Mesenchymal stem cell (in vitro differentiated cells and primary cell): ENCODE measurements around the gene LRP11.

Experiments
- DNase-seq: peaks from one replicate; pipeline ENCODE4 v3.0.0-alpha.2; 2013
- H2AFZ ChIP-seq: one replicate; pipeline ENCODE4 v1.6.1; 2013; ENCODE audit warnings: low read depth, mild to moderate bottlenecking, control low read depth, inconsistent platforms, low read length, moderate library complexity
- H2AK5ac ChIP-seq: 2 replicates; pipeline ENCODE4 v1.6.1; 2013; ENCODE audit warnings: low read length, moderate library complexity, mild to moderate bottlenecking, inconsistent platforms; ENCODE audit not compliant: severe bottlenecking
- H2BK120ac ChIP-seq: one replicate; pipeline ENCODE4 v1.6.1; 2013; ENCODE audit warnings: low read depth, mild to moderate bottlenecking, inconsistent platforms, low read length, moderate library complexity
- H2BK12ac ChIP-seq, 2 experiments: one replicate each; pipeline ENCODE4 v1.6.1; 2013; ENCODE audit warnings: inconsistent platforms in 2 of 2, low read length in 2 of 2, mild to moderate bottlenecking in 2 of 2, moderate library complexity in 2 of 2, control low read depth in 1 of 2
- H2BK15ac ChIP-seq: one replicate; pipeline ENCODE4 v1.6.1; 2013; ENCODE audit warnings: mild to moderate bottlenecking, low read depth, inconsistent platforms; ENCODE audit not compliant: poor library complexity, severe bottlenecking
- H2BK5ac ChIP-seq: 2 replicates; pipeline ENCODE4 v1.6.1; 2013; ENCODE audit warnings: low read depth, mild to moderate bottlenecking, low read length, control low read depth, inconsistent platforms; ENCODE audit not compliant: poor library complexity, severe bottlenecking
- H3K14ac ChIP-seq, 2 experiments: one replicate each; pipeline ENCODE4 v1.6.1; 2013; ENCODE audit warnings: inconsistent platforms in 2 of 2, low read length in 2 of 2, control low read depth in 1 of 2, mild to moderate bottlenecking in 1 of 2, moderate library complexity in 1 of 2
- H3K18ac ChIP-seq, 2 experiments: one replicate each; pipeline ENCODE4 v1.6.1; 2013; ENCODE audit warnings: inconsistent platforms in 2 of 2, low read length in 2 of 2, control low read depth in 1 of 2, low read depth in 1 of 2, mild to moderate bottlenecking in 1 of 2
- H3K23ac ChIP-seq, 2 experiments: one replicate each; pipeline ENCODE4 v1.6.1; 2013; ENCODE audit warnings: inconsistent platforms in 2 of 2, low read length in 2 of 2, mild to moderate bottlenecking in 2 of 2, moderate library complexity in 2 of 2, control low read depth in 1 of 2
- H3K27ac ChIP-seq: 2 replicates; pipeline ENCODE4 v1.5.1; 2013; ENCODE audit warnings: mild to moderate bottlenecking, moderate library complexity, low read length, control low read depth, inconsistent platforms; ENCODE audit not compliant: poor library complexity, severe bottlenecking
- H3K27me3 ChIP-seq, 2 experiments: 2 replicates each; pipeline versions ENCODE4 v1.6.1 to v1.7.0; 2013; ENCODE audit warnings: low read length in 2 of 2, mild to moderate bottlenecking in 2 of 2, moderate library complexity in 2 of 2, control low read depth in 1 of 2, inconsistent platforms in 1 of 2; ENCODE audit not compliant: control insufficient read depth in 1 of 2, insufficient read depth in 1 of 2
- H3K36me3 ChIP-seq, 2 experiments: 2 replicates each; pipeline versions ENCODE4 v1.6.1 to v1.7.0; 2013; ENCODE audit warnings: low read length in 2 of 2, control low read depth in 1 of 2, inconsistent platforms in 1 of 2, low read depth in 1 of 2, mild to moderate bottlenecking in 1 of 2; ENCODE audit not compliant: insufficient read depth in 2 of 2, control insufficient read depth in 1 of 2
- H3K4ac ChIP-seq, 2 experiments: one replicate each; pipeline ENCODE4 v1.6.1; 2013; ENCODE audit warnings: inconsistent platforms in 2 of 2, low read length in 2 of 2, mild to moderate bottlenecking in 2 of 2, moderate library complexity in 2 of 2, control low read depth in 1 of 2, low read depth in 1 of 2
- H3K4me1 ChIP-seq: 2 replicates; pipeline ENCODE4 v1.6.1; 2013; ENCODE audit warnings: low read depth, low read length, control low read depth; ENCODE audit not compliant: control insufficient read depth, insufficient read depth
- H3K4me2 ChIP-seq: 2 replicates; pipeline ENCODE4 v1.6.1; 2013; ENCODE audit warnings: low read length, mild to moderate bottlenecking, inconsistent platforms; ENCODE audit not compliant: poor library complexity, severe bottlenecking
- H3K4me3 ChIP-seq, 2 experiments: 2 replicates each; pipeline versions ENCODE4 v1.5.1 to v1.7.0; 2013; ENCODE audit warnings: low read length in 2 of 2, mild to moderate bottlenecking in 2 of 2, control low read depth in 1 of 2, low read depth in 1 of 2; ENCODE audit not compliant: insufficient read depth in 1 of 2
- H3K79me1 ChIP-seq: replicated peaks from 2 replicates; pipeline ENCODE4 v1.6.1; 2013; ENCODE audit warnings: mild to moderate bottlenecking, control low read depth, low read length, inconsistent platforms; ENCODE audit not compliant: poor library complexity, severe bottlenecking
- H3K9ac ChIP-seq: 2 replicates; pipeline ENCODE4 v1.7.0; 2013; ENCODE audit warnings: mild to moderate bottlenecking, low read length, moderate library complexity
- H3K9me3 ChIP-seq: 2 replicates; pipeline ENCODE4 v1.7.0; 2013; ENCODE audit warnings: mild to moderate bottlenecking, low read length; ENCODE audit not compliant: control insufficient read depth
- H4K8ac ChIP-seq: one replicate; pipeline ENCODE4 v1.6.1; 2013; ENCODE audit warnings: inconsistent platforms, mild to moderate bottlenecking, low read length, moderate library complexity
- H4K91ac ChIP-seq: one replicate; pipeline ENCODE4 v1.6.1; 2013; ENCODE audit warnings: mild to moderate bottlenecking, low read length, inconsistent platforms
- WGBS: methylation state at CpG from one replicate; pipeline ENCODE4 v1.1.7; 2013; ENCODE audit warnings: mixed read lengths; 5-methylcytosine and 5-hydroxymethylcytosine counted together

Gene LRP11

DNA sequence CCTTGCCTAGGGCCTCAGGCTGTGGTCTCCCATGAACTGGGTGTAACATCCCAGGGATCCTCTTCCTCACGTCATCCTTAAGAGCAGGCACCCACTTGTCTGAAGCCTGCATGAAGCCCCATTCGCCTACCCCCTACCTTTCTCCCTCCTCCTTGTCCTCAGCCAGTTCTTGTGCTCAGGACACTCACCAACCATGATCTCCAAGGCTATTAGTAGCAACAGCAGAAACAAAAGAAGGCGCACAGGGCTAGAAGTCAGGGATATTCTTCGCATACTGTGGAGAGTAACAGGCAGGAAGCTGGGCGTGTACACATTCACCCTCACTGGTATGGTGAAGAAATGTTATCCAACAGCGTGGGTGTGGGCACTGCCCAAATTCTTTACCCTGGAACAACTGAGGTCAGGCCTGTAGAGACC lies 26.5 kb upstream of the LRP11 start:
- no peaks in the 10 kb centered on the region for H3K36me3 ChIP-seq
- no peaks in the 10 kb centered on the region for H3K9me3 ChIP-seq
- H4K91ac ChIP-seq = no peak overlapping the region
- no peak overlapping the region for H3K27ac ChIP-seq
- H2BK120ac ChIP-seq = no peak overlapping the region
- no peaks in the 10 kb centered on the region for H3K4me1 ChIP-seq
- no peak overlapping the region for H3K9ac ChIP-seq
- no peak overlapping the region for H3K23ac ChIP-seq
- no peak overlapping the region for H3K4me2 ChIP-seq
- no peak overlapping the region for H2BK15ac ChIP-seq
- no peak overlapping the region for H2BK5ac ChIP-seq
- no peak for DNase-seq
- H2AK5ac ChIP-seq = no peak overlapping the region
- H2AFZ ChIP-seq = no peak overlapping the region
- no peak overlapping the region for H3K4me3 ChIP-seq
- no peaks in the 10 kb centered on the region for H3K79me1 ChIP-seq
- WGBS = 86% methylated on average over 6 of the region's 6 CpGs
- H3K4ac ChIP-seq = no peak overlapping the region
- H3K18ac ChIP-seq = no peak overlapping the region
- no peak overlapping the region for H2BK12ac ChIP-seq
- H3K27me3 ChIP-seq = peaks cover 0 to 29% of the 10 kb centered on the region in 2 experiments
- H3K14ac ChIP-seq = no peak overlapping the region
- H4K8ac ChIP-seq = no peak overlapping the region

DNA sequence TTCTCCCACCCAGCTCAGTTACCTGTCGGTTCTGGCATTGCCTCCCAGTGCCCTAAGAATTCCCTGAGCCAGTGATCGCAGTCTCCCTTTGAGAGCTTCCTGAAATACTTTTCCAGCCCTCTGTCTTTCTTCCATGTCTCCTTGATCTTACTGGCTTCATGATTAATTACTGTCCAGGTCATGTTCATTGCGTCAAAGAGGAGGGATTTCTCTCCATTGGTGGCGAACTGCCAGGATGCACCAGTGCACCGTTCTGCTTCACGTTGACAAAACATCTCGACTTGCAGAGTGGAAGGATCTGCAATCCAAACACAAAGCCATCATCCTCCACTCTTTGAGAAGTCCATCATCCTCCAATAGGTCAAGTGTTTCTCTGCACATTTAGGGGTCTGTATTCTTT lies 25.2 kb upstream of the LRP11 start:
- Histone ChIP-seq H3K4me1 (no peaks in the 10 kb centered on the region), H3K9me3 (no peaks in the 10 kb centered on the region), H2BK15ac (no peak overlapping the region), H3K36me3 (no peaks in the 10 kb centered on the region), H4K8ac (no peak overlapping the region), H3K79me1 (no peaks in the 10 kb centered on the region), H2BK5ac (no peak overlapping the region), H3K18ac (no peak overlapping the region), H3K27me3 (peaks cover 0 to 40% of the 10 kb centered on the region in 2 experiments), H3K14ac (no peak overlapping the region), H2AFZ (no peak overlapping the region), H3K4ac (no peak overlapping the region), H3K23ac (no peak overlapping the region), H3K9ac (no peak overlapping the region), H2AK5ac (no peak overlapping the region), H3K4me2 (no peak overlapping the region), H4K91ac (no peak overlapping the region), H2BK12ac (peak overlapping the region in 1 of 2 experiments; percentile 29), H2BK120ac (no peak overlapping the region), H3K4me3 (no peak overlapping the region), H3K27ac (no peak overlapping the region)
- DNase-seq = peak; percentile 39
- WGBS = 88% methylated on average over 7 of the region's 7 CpGs

DNA sequence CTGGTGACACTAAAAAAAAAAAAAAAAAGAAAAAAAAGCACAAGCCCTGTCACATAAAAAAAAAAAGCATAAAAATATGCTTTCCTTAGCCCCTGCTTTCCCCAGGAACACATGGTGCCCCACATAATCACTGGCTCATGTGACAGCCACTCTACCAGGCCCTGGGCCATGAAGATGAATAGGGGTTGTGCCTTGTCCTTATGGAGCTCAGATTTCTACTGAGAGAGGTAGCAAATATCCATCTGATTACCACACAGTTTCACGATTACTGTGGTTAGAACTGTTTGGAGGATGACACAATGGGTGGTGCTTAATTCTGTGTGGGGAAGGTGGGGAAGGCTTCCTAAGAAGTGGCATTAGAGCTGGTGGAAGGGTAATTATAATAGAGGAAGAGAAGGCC lies 24.5 kb upstream of the LRP11 start:
- 70% methylated on average over 1 of the region's 1 CpG for WGBS
- H3K4me1 ChIP-seq = no peaks in the 10 kb centered on the region

DNA sequence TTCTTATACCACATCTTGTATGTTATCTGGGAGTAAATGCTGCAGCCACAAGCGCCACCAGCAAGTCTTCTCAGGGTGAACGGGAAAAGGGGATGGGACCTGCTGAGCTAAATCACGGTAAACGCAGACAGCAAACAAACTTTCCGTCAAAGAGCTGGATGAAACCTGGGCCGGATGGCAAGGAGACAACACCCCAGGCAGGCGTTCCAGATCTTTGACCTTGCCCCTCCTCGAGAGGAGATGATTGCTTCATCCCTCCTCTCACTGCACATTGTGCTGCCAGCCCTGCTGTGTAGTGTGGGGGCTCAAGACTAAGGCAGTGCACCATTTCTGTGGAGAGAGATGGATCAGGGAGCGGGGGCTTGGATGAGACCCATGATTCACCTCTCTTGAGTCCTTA lies 23.9 kb upstream of the LRP11 start:
- Histone ChIP-seq H3K4ac (no peak overlapping the region), H3K9me3 (no peaks in the 10 kb centered on the region), H2BK5ac (no peak overlapping the region), H2BK12ac (no peak overlapping the region), H3K27ac (no peak overlapping the region), H3K23ac (no peak overlapping the region), H3K27me3 (peaks cover 0 to 47% of the 10 kb centered on the region in 2 experiments), H3K4me3 (no peak overlapping the region), H3K36me3 (no peaks in the 10 kb centered on the region), H3K79me1 (no peaks in the 10 kb centered on the region), H3K9ac (no peak overlapping the region), H3K4me2 (no peak overlapping the region), H2AFZ (no peak overlapping the region), H3K18ac (no peak overlapping the region), H2BK120ac (no peak overlapping the region), H4K8ac (peak overlapping the region; percentile 45), H3K14ac (no peak overlapping the region), H3K4me1 (no peaks in the 10 kb centered on the region), H2AK5ac (no peak overlapping the region), H4K91ac (no peak overlapping the region), H2BK15ac (no peak overlapping the region)
- DNase-seq = no peak
- WGBS = 90% methylated on average over 9 of the region's 9 CpGs

More for the DNA sequence above, 24.5 kb upstream of the LRP11 start:
- Histone ChIP-seq H3K23ac (no peak overlapping the region), H2AK5ac (no peak overlapping the region), H3K18ac (no peak overlapping the region), H3K36me3 (no peaks in the 10 kb centered on the region), H3K9me3 (no peaks in the 10 kb centered on the region), H2BK12ac (no peak overlapping the region), H3K79me1 (no peaks in the 10 kb centered on the region), H2BK5ac (no peak overlapping the region), H3K4me3 (no peak overlapping the region), H3K27ac (no peak overlapping the region), H2AFZ (no peak overlapping the region), H3K4me2 (no peak overlapping the region), H2BK120ac (no peak overlapping the region), H3K27me3 (peaks cover 0 to 47% of the 10 kb centered on the region in 2 experiments), H2BK15ac (no peak overlapping the region), H3K14ac (no peak overlapping the region), H4K91ac (no peak overlapping the region), H3K9ac (no peak overlapping the region), H4K8ac (no peak overlapping the region), H3K4ac (no peak overlapping the region)
- peak; percentile 16 for DNase-seq
